Measurements from ENCODE around the gene RNPEPL1.

The RNPEPL1 gene

DNA sequence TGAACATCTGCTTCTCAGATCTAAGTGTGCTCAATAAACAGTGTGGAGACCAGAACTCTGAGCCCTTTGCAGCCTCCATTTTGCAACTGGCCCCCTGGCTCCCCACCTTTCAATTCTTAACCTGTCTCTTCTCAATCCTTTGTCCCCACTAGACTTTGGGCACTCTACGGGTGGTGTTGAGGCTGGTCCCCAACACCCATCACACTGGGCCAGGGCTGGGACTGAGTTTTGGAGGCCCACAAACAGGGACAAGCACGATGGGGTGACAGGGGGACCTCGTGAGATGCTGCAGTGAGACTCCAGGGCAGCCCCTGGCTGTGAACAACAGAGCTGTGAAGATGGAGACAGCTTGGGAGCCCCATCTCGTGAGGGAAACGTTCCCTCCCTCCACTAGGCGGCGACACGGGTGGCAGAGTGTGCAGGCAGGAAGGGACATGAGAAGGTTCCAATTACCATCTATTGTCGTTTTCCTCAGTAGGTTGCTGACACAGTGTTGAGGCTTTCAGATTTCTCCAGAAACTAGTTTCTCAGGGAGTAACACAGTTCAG is 11.7 kb upstream of the RNPEPL1 start:
- DNase-seq (ENCODE audit: low read depth) = no peak
- in situ Hi-C loops (cut with HindIII; ENCODE audit: low sequenced_read_pairs) = no loop called here
- peak overlapping the region; percentile 46 for H3K4me3 ChIP-seq (ENCODE audit: low read depth, low read length)
- TF ChIP-seq, protein P1, sequence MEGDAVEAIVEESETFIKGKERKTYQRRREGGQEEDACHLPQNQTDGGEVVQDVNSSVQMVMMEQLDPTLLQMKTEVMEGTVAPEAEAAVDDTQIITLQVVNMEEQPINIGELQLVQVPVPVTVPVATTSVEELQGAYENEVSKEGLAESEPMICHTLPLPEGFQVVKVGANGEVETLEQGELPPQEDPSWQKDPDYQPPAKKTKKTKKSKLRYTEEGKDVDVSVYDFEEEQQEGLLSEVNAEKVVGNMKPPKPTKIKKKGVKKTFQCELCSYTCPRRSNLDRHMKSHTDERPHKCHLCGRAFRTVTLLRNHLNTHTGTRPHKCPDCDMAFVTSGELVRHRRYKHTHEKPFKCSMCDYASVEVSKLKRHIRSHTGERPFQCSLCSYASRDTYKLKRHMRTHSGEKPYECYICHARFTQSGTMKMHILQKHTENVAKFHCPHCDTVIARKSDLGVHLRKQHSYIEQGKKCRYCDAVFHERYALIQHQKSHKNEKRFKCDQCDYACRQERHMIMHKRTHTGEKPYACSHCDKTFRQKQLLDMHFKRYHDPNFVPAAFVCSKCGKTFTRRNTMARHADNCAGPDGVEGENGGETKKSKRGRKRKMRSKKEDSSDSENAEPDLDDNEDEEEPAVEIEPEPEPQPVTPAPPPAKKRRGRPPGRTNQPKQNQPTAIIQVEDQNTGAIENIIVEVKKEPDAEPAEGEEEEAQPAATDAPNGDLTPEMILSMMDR (IDR thresholded peaks at IDR 0.05; ENCODE audit: low read depth, low read length, missing control alignments) = peak; percentile 59

DNA sequence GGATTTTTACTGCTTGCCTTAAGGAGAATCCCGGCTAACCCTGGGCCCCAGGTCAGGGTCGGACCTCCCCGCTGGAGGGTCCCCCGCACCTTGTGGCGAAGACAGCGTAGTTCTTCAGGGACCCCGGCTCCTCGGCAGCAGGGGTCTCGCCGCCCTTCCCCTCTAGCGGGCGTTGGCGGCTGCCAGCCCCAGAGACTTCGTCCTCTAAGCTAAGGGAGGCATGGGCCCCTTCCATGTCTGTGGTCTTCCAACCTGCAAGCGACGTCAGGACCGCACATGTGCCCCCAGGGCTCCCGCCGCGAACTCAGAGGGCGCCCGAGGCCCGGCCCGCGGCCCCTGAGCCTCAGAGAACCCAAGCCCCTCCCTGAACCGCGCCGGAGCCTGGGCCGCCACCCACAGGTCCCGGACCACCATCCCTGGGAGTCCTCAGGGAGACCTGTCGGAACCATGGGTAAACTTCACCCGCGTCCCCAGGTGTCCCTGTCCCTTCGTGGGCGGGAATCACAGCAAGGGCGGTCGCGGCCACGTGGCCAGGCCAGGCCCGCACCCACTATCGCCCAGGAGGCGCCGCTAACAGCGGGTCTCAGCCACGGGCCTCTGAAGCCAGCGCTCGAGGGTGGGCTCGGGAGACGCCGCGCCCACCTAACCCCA is 11.1 kb upstream of the RNPEPL1 start:
- peak overlapping the region; percentile 46 for H3K4me3 ChIP-seq (ENCODE audit: low read depth, low read length)
- DNase-seq (ENCODE audit: low read depth) = no peak
- in situ Hi-C loops (cut with HindIII; ENCODE audit: low sequenced_read_pairs) = no loop called here
- TF ChIP-seq, protein P1 (IDR thresholded peaks at IDR 0.05; ENCODE audit: low read depth, low read length, missing control alignments) = no peak

DNA sequence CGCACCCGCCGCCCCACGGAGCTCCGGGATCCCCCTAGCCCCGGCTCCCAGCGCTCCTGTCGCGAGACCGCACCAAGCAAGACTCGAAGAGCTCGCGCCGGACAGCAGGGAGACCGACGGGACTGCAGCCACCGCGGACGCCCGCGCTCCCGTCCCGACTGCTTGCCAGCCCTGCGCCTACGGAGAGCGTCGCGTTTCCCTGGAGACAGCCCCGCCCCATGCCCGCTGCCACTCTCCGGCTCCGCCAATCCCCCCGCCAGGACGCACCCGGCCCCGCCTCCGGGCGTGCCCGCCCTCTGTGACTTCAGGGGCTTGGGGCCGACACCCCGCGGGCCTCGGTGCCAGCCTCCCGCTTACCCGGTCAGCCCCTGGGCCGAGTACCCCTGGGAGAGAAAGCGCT is 10.5 kb upstream of the RNPEPL1 start, which contains the start of gene ANKMY1:
TSS of gene ANKMY1 (minus strand) at position 181 of the 400 bp plus-strand sequence. CDS start 653 bp downstream, outside the sequence.
- in situ Hi-C loops (cut with HindIII; ENCODE audit: low sequenced_read_pairs) = no loop called here

DNA sequence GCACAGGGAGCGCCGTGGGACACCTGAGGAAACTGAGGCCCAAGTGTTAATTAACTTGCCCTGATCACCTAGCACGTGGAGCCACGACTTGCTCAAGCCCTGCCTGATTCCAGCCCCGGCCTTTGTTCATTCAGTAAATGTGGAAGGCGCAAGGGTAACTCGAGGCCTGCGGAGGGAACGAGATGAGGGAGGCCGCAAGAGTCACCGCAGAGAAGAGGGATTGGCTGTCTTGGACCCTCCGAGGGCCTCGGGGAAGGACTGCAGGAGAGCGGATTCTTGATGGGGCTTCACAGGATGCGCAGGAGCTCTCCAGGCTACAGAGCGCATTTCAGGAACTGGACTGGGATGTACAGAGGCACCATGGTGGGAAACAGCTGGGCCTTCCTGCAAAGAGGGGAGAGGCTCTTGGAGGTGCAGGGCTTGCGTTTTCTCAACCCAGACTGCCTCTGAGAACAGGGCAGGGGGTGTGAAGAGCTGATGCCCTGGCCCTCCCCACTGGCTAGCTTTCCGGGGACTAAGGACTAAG is 10.0 kb upstream of the RNPEPL1 start:
- no peak for DNase-seq (ENCODE audit: low read depth)
- in situ Hi-C loops (cut with HindIII; ENCODE audit: low sequenced_read_pairs) = no loop called here
- H3K4me3 ChIP-seq (ENCODE audit: low read depth, low read length) = peak overlapping the region; percentile 46

More for the DNA sequence above, 10.5 kb upstream of the RNPEPL1 start, which contains the start of gene ANKMY1:
- H3K4me3 ChIP-seq (ENCODE audit: low read depth, low read length) = peak within 1 kb of the TSS; percentile 46
- no peak for DNase-seq (ENCODE audit: low read depth)
- TF ChIP-seq, protein P1 (IDR thresholded peaks at IDR 0.05; ENCODE audit: low read depth, low read length, missing control alignments) = no peak

DNA sequence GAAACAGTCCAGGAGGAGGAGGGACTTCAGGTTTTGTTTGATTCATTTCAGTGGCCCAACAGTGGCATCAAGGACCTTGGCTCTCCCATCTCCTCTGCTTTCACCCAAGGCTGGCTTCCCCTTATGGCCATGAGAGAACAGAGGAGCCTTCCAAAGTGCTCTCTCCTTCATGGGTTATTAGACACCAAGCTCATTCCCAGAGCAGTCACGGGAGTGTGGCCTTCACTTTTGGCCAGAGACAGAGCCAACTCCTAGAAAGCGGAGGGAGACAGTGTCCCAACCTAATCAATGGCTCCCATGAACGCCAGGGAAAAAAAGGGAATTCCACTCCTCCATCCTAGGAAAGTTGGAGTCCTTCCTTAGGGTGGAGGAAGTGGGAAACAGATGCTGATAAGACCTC is 9.0 kb upstream of the RNPEPL1 start:
- DNase-seq (ENCODE audit: low read depth) = no peak
- no peak overlapping the region for H3K4me3 ChIP-seq (ENCODE audit: low read depth, low read length)
- TF ChIP-seq, protein P1 (IDR thresholded peaks at IDR 0.05; ENCODE audit: low read depth, low read length, missing control alignments) = no peak
- in situ Hi-C loops (cut with HindIII; ENCODE audit: low sequenced_read_pairs) = no loop called here

More for the DNA sequence above, 10.0 kb upstream of the RNPEPL1 start:
- TF ChIP-seq, protein P1 (IDR thresholded peaks at IDR 0.05; ENCODE audit: low read depth, low read length, missing control alignments) = no peak

DNA sequence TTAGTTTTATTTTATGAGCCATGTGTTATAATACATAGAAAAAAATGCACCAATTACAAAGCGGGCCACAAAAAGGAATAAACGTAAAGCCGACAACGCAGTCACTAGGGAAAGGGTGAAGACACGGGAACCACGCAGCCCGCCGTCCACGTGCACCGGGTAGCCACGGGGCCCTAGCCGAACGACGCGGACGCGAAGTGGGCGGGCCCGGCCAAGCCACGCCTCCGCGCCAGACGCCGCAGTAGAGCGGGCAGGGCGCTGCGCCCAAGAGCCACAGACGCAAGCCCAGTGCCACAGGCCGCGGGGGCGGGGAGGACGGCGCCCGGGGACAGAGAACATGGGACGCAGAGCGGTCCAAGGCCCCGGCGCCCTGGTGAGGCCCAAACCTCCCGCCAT is 8.2 kb upstream of the RNPEPL1 start, which contains the start of gene DUSP28:
TSS of gene DUSP28 (plus strand) at position 274 of the 396 bp plus-strand sequence. CDS start 328 bp downstream, outside the sequence.
- TF ChIP-seq, protein P1 (IDR thresholded peaks at IDR 0.05; ENCODE audit: low read depth, low read length, missing control alignments) = no peak
- no peak for DNase-seq (ENCODE audit: low read depth)
- peak within 1 kb of the TSS; percentile 75 for H3K4me3 ChIP-seq (ENCODE audit: low read depth, low read length)
- in situ Hi-C loops (cut with HindIII; ENCODE audit: low sequenced_read_pairs) = no loop called here
